Measurements from ENCODE around the gene ZMYND8.
A peak's percentile ranks its signal among the peaks of the same experiment; 100 is the strongest.
"Not testable (repeated sequence)": the region's sequence is repeated elsewhere in the genome, so short reads cannot be mapped to it uniquely, and the experiment has no call there.

ZMYND8 gene

DNA sequence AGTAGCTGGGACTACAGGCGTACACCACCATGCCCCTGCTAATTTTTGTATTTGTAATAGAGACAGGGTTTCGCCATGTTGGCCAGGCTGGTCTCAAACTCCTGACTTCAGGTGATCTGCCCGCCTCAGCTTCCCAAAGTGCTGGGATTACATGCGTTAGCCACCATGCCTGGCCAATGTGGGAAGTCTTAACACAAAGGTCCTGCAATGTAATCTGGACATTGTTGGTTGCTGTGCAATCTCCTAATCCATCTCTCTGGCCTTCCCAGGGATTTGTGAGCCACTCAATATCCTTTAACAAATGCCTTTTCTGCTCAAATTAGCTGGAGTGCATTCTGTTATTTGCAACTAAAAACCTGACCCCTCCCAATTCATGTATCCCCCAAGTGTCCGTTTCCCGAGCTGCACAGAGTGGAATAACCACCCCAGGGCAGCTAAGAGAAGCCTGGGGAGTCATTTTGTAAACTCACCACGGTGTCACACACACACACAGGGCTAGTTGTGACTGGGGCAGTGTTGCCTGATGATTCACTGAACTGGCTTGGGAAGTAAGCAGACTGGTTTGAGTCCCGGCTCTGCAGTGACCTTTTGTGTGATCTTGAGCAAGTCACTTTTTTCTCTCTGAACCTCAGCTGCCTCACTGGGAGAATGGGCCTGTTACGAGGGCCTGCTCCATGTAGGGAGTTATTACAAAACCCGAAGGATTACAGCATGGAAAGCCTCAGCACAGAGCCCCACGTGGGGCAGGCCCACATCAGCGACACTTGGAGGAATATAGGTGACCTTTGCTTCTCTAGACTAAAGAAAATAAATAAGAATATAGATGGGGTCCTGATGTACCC is 152.3 kb downstream of the ZMYND8 start:
- DNase-seq (ENCODE audit: low read depth in 2 of 2) = no peak

DNA sequence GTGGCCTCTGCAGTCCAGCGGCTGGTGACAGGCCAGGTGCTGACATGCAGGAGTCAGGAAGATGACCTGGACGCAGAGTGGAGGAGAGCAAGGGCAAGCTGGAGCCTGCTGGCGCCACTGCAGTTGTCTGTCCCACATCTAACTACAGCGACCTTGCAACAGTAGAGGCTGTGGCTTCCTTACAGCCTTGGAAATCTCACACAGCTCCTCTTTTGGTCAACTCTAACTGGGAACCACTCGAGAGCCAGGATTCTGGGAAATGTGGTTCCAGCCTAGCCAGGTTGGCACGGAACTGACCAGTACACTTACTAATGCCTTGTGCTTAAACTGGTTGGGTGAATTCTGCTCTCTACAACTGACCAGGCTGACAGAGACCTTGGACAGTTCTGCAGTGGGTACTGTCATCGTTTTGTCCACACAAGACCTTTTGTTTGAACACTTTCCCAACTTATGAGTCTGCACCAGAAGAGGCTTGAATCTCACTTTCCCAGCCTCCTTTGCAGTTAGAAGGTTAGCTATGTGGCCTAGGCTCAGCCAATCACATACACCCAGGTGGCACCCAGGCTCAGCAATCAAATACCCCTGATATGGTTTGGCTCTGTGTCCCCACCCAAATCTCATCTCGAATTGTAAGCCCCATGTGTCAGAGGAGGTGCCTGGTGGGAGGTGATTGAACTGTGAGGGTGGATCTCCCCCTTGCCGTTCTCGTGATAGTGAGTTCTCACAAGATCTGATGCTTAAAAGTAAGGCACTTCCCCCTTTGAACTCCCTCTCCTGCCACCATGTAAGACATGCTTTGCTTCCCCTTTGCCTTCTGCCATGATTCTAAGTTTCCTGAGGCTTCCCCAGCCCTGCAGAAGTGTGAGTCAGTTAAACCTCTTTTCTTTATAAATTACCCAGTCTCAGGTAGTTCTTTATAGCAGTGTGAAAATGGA is 153.5 kb downstream of the ZMYND8 start:
- DNase-seq (ENCODE audit: low read depth in 2 of 2) = no peak

DNA sequence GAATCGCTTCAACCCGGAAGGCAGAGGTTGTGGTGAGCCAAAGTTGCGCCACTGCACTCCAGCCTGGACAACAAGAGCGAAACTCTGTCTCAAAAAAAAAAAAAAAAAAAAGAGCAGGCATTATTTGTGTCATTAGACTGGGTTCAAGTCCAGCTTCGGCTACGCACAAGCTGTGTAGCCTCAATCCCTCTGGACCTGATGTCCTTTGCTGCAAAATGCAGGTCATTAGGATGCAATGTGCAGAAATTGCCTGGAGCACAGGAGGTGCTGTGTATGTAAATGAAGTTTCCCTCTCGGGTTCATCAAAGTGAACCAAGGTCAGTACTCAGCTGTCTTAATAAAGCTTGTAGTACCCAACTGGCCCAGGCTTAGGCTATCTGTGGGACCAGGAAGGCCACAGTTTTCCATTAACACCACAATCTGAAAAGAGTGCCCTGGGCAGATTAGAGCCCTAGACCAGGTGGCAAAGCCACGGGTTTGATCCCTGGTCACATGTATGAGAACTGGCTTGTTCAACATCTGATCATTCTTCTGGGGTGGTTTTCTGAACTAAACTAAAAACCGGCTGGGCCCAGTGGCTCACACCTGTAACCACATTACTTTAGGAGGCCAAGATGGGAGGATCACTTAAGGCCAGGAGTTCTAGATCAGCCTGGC is 155.3 kb downstream of the ZMYND8 start:
- DNase-seq (ENCODE audit: low read depth in 2 of 2) = no peak

DNA sequence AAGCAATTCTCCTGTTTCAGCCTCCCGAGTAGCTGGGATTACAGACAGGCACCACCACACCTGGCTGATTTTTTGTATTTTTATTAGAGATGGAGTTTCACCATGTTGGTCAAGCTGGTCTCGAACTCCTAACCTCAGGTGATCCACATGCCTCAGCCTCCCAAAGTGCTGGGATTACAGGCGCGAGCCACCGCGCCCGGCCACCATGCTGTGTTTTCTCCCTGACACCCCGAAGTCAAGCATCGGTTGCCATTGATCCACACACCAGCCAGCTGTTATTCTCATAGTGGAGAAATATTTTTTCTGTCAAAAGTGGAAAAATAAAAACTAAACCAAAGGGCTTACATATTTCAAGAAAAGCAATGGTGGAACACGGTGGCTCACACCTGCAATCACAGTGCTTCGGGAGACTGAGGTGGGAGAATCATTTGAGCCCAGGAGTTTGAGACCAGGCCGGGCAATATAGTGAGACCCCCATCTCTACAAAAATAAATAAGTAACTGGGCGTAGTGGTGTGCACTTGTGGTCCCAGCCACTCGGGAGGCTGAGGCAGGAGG is 157.4 kb downstream of the ZMYND8 start:
- no peak for DNase-seq (ENCODE audit: low read depth in 2 of 2)

DNA sequence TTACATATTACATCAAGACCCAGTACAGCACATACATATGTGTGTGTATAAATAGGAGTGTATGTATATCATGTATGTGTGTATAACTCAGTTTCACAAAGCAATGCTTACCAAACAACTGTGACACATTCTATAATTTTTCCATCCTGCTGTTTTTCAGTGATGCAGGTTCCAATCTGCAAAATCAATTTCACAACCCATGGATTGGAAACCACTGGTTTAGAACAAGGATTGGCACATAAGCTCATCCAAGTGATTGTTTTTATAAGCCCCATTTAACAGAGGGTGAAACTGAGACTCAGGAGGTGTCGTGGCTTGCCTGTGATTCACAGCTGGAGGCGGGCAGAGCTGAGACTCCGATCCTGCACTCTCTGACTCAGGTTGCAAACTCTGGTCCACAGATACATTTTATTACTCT is 158.2 kb downstream of the ZMYND8 start:
- DNase-seq (ENCODE audit: low read depth in 2 of 2) = no peak

DNA sequence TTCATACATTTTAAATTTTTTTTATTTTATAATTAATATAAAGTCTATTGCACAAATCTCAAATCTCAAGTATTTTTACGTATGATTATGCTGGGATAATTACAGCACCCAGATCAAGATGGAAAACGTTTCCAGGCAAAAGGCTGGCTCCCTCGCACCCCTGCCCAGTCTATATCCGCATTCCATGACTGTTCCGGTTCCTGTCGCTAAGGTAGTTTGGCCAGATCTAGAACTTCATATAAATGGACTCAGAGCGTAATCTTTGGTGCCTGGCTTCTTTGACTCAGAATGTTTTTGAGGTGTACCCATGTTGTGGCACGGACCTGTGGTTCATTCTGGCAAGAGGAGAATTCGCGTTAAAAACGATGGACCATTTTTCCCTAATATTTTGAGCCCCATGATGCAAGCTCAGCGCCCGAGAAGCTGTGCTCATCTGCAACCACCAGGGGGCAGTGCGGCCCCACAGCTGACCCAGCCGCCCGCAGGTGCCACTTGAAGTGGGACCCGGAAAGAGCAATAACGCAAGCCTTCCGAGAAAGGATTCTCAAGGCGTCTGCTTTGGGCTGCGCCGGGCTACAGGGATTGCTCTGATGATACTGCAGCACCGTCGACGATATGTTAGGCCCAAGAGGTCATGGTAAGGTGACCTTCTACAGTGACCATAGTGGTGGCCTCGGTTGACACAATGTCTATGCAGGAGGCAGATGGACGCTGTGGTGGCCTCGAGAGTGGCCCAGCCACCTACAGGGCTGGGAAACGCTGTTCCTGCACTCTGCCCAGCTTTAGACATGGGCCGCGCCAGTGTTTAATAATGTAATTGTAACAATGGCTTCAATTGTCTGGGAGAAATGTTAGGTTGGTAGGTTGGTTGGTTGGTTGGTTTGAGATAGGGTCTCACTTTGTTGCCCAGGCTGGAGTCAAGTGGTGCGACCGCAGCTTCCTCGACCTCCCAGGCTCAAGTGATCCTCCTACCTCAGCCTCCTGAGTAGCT is 160.1 kb downstream of the ZMYND8 start:
- peak; percentile 27 to 28 for DNase-seq (ENCODE audit: low read depth in 2 of 2)

DNA sequence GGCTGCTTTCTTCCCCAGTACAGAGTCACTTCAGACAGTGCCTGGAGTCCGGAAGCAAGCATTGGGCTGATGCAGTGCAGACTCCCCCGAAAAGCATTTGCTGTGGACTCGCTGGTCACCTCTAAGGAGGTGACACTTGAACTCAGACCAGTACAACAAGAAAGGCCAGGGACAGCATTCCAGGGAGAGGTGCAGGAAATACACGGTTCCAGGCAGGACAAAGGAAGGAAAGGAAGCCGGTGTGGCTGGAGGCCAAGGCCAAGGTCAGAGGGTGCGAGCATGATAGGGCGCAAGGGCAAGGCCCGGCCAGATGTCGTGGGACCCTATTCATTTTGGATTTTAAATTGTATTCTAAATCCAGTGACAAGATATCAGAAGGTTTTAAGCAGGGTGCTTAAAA is 160.9 kb downstream of the ZMYND8 start:
- no peak for DNase-seq (ENCODE audit: low read depth in 2 of 2)

DNA sequence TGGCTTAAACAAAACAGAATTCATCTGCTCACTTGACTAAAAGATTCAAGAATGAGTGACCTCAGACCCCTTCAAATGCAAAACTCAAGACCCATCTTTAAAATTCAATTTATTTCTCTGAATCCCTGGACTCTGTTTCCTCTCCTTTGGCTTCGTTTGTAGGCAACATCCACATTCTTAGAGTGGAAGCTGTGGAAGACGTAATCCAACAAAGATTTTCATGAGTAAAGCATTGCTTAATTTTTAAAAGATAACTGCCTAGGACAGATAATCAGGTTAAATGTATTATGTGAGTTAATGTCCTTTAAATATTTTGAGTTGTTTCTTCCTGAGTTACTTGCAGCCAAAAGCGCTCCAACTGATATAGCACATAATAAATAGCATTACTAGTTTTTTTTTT is 164.5 kb downstream of the ZMYND8 start:
- no peak for DNase-seq (ENCODE audit: low read depth in 2 of 2)

DNA sequence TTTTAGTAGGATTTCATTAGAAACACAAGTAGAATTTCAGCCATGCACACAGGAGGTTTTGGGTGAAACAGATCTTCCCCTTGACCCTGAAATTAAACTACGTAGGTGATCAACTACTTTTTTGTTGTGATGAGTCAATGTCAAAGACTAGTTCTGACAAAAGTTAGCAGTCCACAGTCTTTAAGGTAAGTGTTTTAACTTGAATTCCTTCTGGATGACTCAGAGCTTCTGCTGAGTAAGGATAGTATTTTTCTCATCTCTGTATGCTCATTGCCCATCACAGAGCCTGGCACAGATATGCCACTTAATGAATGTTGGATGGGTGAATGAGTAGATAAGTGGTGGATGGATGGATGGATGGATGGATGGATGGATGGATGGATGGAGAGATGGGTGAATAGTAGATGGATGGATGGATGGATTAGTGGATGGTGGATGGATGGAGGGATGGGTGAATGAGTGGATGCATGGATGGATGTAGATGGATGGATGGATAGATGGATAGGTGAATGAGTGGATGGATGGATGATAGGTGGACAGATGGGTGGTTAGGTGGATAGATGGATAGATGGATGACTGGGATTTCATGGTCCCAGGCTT is 165.3 kb downstream of the ZMYND8 start:
- no peak for DNase-seq (ENCODE audit: low read depth in 2 of 2)

DNA sequence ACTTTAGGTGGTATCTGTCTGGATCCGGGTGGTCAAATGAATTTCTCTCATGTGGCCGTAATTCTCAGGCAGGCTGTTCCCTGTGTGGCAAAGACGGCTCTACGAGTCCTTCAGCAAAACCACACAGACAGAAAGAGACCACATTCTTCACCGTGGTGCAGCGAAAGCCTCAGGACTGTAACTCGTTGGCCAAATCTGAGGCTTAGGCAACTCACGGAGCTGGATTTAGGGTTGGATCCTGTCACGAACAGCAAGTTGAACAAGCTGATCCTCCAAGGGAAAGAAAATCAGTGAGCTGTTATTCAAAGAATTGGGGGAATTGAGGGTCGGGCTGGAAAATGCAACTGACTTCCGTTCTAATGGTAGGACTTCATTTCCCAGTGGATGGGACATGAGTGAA is 167.4 kb downstream of the ZMYND8 start:
- no peak for DNase-seq (ENCODE audit: low read depth in 2 of 2)

DNA sequence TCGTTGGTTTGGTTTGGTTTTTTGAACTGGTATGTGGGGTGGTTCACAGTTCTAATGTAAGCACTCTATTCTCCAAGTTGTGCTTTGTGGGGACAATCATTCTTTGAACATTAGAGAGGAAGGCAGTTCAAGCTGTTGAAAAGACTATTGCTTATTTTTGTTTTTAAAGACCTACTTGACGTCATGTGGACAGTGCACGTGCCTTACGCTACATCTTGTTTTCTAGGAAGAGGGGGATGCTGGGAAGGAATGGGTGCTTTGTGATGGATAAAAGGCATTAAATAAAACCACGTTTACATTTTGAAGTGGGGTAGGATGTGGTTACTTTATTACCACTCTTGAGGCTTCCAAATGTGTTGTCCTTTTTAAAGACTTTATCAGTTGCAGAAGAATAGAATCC is 168.0 kb downstream of the ZMYND8 start:
- no peak for DNase-seq (ENCODE audit: low read depth in 2 of 2)

DNA sequence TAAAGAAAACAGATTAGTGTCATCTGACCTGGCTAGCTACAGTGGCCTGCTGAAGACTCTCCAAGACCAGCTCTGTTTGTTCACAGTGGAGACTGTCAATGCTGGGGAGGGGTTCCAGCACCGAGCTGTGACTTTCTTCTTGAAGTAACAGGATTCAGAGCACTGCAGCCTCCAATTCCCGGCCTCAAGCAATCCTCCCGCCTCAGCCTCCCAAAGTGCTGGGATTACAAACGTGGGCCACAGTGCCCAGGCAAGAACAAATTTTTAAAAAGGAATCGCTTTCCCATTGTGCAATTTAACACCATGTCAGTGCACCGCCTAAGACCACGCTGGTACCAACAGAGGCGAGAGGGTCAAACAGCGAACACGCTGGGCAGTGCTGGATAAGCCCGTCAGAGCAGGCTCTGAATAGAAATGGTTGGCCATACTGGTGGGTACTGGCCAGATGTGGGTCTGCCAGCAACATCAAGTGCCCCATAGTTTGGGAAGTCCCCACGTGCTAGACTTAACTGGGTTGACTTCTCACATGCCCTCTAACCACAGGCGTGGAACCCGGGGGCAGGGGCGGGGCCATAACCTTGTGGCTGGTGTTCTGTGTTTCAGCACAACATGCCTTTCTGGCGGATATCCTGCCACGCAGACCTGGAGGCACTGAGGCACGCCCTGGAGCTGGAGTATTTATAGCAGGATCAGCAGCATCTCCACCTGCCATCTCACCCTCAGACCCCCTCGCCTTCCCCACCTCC is 168.9 kb downstream of the ZMYND8 start:
- no peak for DNase-seq (ENCODE audit: low read depth in 2 of 2)

DNA sequence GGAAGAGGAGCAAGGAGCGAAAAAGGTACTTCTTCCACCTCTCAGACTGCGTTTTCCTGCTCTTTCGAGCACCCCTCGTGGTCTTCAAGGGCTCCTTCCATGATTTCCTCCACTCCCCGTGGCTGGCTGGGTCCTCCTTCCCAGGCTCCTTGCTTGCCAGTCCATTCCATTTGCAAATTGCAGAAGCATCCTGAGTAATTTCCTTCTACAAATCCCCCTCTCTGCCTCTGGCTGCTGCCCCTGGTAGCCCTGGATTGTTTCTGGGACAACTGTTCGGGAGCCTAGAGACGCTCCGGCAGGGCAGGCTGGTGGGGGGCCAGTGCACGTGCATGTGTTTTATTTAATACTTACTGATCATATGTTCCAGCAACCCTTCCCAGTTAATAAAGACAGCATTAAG is 173.1 kb downstream of the ZMYND8 start:
- no peak for DNase-seq (ENCODE audit: low read depth in 2 of 2)

DNA sequence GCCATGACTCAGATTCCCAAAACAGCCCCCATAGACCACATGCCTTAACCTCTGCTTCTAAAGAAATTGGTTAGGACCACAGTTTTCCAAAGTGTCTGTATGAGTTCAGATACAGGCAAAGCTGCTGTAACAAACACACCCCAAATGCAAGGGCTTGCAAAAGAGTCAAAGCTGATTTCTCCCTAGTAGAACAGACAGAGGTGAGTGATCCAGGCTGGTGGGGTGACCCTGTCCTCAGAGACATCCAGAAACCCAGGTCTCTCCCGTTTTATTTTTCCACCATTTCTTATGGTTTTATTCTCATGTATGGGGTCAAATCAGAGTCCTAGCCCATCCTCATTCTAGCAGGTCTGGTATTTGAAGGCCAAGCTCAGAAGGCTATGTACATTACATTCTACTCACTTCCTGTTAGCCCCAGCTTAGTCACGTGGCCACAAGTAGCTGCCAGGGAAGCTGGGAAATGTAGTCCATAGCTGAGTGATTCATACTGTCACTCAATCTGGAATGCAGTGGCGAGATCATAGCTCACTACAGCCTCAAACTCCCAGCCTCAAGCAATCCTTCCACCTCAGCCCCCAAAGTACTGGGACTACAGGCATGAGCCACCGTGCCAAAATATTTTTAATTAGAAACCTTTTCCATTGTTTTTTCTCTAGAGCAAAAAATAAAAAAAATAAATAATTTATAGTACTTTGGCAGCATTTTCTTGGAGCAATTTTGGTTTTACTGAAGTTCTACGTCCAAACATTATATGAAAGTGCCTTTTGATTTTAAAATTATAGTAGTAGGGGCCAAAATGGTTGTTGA is 175.2 kb downstream of the ZMYND8 start:
- peak; percentile 47 to 50 for DNase-seq (ENCODE audit: low read depth in 2 of 2)

DNA sequence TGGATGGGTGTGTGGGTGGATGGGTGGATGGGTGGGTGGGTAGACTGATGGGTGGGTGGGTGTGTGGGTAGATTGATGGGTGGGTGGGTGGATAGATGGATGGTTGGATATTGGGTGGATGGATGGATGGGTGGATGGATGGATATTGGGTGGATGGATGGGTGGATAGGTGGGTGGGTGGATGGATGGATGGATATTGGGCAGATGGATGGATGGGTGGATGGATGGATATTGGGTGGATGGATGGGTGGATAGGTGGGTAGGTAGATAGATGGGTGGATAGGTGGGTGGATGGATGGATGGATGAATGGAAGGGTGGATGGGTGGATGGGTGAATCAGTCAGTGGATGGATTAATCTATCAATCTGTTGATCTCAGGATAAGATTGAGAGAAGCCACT is 177.2 kb downstream of the ZMYND8 start:
- DNase-seq (ENCODE audit: low read depth in 2 of 2) = no peak

DNA sequence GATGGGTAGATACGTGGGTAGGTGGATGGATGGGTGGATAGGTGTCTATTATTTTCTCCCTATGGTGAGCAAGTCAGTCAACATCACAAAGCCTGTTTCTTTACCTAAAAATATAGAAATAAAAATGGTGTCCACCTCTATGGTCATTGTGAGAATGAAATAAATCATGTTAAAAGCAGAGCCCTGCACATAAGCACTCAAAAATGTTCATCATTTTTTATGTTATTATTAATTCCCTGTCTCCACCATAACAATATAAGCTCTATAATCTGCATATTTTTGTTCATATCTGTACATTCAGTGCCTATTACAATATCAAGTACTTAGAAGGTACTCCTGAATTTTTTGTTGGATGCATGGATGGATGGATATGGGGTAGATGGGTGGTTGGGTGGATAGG is 177.6 kb downstream of the ZMYND8 start:
- DNase-seq (ENCODE audit: low read depth in 2 of 2) = no peak

DNA sequence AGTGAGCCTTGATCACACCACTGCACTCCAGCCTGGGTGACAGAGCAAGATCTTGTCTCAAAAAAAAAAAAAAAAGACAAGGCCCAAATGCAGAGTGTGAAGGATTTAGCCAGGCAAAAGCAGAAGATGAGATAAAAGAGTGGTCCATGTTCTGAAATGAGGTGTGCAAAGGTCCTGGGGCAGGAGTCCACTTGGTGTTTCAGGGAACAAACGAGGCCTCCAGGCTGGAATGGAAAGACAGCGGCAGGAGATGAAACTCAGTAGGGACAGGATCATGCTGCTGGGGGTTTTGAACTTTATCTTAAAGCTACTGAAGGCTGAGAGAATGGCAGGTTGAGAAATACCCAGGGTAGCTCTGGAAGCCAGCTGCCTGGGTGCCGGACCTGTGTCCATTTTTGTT is 178.2 kb downstream of the ZMYND8 start:
- no peak for DNase-seq (ENCODE audit: low read depth in 2 of 2)

DNA sequence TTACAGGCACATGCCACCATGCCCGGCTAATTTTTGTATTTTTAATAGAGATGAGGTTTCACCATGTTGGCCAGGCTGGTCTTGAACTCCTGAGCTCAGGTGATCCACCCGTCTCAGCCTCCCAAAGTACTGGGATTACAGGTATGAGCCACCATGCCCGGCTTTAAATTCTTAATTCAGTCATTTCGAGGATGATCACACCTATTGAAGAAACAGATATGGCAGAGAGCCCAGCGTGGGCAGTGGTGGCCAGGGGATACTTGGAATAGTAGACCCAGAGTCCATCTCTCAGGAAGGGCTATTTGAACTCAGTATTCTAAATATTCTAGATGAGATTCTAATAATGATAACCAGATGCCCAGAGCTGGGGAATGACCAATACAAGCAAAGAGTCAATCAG is 180.3 kb downstream of the ZMYND8 start:
- DNase-seq (ENCODE audit: low read depth in 2 of 2) = not testable (repeated sequence)

DNA sequence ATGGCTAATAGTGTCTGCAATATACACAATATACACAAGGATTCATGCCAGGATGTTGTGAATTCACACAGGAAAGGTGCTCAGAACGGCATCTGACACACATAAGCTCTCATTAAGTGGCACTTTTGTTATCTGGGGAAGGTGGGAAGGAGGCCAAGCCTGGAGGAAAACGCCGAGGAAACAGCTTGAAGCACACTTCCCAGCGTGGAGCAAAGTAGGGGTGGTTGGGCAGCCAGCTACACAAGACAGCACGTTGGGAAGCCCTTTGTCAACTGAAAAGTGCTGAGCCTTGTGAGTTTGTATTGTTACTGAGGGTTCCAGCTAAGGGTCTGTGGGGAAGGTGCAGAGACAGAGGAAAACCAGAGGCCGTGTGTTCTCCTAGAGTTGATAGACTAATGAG is 181.0 kb downstream of the ZMYND8 start:
- DNase-seq (ENCODE audit: low read depth in 2 of 2) = no peak

Data from fibroblast of skin of left quadriceps (primary cell).